NCI-H510A treated with DMSO at 0.1 percent for 48 hours (cell line): ENCODE measurements around the gene MAT2A.
A peak's percentile ranks its signal among the peaks of the same experiment; 100 is the strongest.
"Not testable (repeated sequence)": the region's sequence is repeated elsewhere in the genome, so short reads cannot be mapped to it uniquely, and the experiment has no call there.

ENCODE experiments used
- DNase-seq: peaks from one replicate; lab custom pipeline; 2025; lab: John Stamatoyannopoulos, UW

MAT2A gene

DNA sequence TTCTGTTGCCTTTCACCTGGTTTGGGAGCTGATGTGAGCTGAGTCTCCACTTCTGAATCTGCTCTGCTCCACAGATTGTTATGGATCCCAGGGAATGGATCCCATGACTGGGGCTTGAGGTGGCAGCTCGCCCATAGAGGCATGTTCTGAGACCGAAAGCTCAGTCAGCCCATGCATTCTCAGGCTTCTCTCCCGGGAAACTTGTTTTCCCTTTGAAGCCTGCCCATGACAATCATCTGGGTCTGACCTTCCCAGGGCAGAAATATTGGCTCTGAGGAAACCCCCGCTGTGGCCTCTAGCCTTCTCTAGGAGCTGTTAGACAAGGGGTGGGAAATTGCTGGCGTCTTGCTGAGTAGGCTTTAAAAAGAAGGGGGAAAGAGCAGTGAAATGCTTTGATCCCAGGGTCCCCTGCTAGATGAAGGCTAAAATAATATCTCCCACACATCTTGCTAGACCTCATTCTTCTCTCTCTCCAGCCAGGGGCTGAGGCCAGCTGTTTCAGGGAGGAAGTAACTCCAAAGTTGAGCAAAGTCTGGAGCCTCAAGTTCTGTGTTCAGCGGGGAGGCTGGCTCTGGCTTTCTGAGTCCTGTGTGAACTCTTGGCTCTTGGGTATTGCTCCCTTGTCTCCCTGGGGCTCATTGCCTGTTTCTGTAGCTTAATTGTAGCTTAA lies 40.4 kb downstream of the MAT2A start:
- DNase-seq, result no peak

DNA sequence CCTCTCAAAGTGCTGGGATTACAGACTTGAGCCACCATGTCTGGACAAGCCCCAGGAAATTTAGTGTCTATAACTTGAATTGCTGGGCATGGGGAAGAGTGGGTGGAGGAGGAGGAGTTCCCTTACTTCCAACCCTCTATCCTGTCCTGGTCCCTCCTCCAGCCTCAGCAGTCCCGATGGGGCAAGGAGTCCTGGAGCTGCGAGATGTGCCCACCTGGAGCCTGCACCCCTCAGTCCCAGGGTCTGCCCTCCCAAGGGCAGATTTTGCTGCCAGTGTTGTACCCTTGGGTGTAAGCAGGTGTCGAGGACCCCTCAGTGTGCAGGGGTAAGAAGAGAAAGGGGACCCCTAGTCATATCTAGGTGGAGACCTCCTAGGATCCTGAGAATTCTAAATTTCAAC lies 41.2 kb downstream of the MAT2A start:
- DNase-seq, result no peak

DNA sequence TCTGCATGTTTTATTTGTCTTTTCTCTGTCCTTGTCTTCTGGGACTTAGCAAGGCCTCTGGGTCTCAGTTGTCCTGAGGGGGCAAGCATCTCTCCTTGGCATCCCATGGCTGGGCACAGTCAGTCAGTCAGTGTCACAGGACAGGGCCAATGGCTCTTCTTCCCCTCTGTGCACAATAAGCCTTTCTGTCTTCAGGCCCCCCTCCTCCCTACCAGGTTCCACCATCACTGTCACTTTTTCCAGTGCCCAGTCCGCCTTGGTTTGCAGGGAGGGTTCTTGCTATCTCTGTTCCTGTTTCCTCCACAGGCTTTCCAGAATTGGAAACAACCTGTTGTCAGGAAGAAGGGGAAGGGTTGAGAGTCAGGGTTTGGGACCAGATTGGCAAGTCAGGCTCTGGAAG lies 43.5 kb downstream of the MAT2A start:
- DNase-seq, result no peak

DNA sequence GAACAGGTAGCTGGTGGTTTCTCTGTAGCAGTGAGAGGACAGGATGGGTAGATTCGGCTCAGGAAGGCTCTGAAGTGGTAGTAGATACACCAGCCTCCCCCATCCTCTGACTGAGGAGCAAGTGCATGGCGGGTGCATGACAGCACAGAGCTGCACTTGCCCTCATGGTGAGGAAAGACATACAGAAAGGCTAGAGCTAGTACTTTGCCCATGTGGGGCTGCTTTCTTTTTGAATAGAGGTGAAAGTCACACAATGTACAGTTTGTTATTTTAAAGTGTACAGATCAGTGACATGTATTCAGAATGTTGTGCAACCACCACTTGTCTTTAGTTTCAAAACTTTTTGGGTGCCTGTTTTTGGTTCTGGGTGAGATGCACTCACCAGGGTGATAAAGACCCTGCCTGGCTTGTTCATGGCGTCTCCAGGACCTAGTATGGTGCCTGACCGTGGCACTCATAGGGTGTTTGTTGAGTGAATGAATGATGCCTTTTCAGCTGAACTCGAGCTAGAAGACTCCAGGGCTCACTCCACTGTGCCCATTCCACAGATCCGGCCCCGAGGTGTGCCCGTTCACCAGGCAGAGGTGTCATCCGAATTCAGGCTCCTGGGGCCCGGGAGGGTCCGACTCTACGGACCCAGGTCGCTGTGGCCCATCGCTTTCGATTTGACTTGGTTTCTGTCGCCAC lies 44.8 kb downstream of the MAT2A start:
- no peak for DNase-seq

DNA sequence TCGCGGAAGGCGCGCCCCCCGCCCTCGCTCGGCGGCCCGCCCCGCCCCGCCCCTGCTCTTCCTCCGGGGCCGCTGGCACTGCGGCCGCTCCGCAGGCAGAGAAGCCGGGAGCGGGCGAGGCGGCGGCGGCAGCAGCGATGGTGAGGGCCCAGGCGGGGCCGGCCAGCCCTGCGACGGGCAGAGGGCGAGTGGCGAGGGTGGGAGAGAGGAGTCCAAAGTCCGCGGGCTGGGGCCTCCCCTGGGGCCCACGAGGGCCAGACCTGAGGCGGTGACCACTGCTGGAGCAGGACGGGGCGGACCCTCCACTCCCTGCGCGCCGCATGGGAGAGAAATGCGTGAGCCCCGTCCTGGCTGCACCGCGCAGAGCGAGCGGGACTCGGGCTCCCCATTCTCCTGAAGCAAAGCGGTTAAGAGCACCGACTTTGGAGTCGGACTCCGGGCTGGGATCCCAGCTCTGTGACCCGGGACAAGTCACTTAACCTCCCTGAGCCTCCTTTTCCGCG lies 45.4 kb downstream of the MAT2A start, which contains the start of gene VAMP5:
VAMP5 (plus strand) TSS at position 78 of the 503 bp plus-strand sequence; CDS start at position 138, 60 bp downstream.
- DNase-seq, result no peak

DNA sequence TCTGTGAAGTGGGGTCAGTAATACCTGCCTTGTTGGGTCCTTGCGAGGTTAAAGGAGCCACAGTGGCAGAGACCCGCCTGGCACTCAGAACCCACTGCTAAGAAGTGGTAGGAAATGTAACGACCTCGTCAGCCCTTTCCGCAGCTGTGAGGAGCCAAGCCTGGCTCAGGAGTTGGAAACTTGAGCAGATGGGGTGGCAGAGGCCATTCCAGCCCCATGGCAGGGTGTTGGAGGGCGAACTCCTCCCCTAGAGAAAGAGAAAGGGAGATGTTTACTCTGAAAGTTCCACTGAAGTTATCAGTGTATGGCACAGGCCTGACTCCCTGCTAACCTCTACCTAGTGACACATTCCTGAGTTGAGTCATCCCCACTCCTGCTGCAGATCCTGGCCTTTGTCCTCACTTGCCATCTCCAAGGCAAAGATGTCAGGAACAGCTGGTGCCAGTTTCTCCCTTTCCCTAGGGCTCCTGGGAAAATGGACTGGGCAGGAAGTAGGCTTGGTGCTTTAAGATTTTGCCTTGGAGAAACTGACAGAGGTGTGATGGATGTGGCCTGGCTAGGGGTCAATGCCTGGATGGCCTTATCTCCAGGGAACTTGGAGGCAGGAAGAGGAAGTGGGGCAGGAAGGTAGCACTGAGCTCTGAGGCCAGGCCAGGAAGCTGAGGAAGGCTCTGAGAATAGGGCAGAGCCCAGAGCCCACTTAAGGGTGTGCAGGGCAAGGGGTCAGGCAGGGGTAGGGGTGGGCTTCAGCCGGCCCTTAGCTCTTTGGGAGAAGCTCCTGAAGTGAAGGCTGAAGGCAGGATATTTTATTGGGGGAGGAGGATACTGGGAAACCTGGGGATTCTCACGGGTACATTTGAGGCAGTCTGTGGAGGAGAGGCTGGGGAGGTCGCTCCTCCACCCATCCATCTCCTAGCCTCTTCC lies 46.2 kb downstream of the MAT2A start:
- DNase-seq, result no peak

DNA sequence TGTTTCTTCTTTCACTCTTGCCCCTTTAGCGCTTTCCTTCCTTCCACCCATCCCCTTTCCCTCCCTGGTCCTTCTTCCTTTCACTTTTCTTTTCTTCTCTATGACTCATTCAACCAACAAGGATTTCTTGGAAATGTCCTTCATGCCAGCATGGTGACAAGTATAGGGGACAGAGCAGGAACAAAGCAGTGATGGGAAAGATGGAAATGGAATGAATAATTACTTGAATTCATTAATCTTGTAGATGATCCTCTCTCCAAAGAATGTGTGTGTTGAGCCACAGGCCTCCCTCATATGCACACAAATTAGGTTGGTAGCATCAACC lies 46.8 kb downstream of the MAT2A start:
- no peak for DNase-seq

DNA sequence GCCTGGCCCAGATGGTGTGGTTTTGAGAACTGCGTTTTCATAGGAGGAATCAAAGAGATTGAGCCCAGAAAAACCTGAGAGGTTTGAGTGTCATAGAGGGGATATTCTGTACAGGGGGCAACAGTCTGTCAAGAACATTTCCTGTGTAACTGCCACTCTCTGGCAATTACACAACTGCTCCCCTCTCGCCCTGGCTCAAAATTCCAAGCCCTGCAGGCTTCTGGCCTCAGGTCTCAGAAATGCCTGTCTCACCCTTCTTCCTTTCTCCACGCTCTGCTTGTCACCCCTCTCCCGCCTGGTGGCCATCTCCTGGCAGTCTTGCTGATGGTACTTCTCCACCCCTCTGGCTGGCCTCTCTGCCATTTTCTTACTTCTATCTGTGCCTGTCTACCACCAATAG lies 49.3 kb downstream of the MAT2A start:
- no peak for DNase-seq

DNA sequence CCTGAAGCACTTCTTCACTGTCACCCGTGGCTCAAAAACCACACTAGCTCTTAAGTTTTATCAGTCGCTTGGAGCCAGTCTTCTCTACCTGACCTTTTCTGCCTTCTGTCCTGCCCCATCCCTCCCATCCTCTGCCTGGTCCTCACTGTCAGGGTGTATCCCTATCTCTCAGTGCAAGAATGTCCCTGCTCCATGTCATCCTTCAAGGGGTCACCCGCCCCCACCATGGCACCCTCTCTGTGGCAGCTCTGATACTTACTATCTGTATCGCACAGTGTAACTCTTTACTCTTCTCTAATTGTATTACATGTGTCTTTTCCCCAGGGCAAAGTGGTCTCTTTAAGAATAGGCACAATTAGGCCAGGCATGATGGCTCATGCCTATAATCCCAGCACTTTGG lies 49.7 kb downstream of the MAT2A start:
- DNase-seq, result no peak

DNA sequence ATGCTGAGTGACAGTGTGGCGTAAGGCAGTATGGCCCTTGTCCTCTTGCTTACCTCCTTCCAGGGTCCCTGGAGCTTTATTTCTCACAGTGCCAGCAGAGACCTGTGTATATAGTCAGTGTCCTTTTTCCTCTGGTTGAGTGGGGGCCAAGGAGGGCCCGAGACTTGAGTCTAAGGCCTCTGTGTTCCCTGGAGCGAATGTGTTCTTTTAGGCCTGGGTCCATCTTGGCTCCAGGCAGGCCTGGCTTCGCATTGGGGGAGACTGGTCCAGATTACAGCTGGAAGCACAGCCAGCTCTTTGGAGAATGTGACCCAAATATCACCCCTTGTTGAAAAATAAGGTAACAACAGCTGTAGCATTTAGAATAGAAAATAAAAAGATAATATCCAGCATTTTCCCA lies 50.2 kb downstream of the MAT2A start:
- no peak for DNase-seq

DNA sequence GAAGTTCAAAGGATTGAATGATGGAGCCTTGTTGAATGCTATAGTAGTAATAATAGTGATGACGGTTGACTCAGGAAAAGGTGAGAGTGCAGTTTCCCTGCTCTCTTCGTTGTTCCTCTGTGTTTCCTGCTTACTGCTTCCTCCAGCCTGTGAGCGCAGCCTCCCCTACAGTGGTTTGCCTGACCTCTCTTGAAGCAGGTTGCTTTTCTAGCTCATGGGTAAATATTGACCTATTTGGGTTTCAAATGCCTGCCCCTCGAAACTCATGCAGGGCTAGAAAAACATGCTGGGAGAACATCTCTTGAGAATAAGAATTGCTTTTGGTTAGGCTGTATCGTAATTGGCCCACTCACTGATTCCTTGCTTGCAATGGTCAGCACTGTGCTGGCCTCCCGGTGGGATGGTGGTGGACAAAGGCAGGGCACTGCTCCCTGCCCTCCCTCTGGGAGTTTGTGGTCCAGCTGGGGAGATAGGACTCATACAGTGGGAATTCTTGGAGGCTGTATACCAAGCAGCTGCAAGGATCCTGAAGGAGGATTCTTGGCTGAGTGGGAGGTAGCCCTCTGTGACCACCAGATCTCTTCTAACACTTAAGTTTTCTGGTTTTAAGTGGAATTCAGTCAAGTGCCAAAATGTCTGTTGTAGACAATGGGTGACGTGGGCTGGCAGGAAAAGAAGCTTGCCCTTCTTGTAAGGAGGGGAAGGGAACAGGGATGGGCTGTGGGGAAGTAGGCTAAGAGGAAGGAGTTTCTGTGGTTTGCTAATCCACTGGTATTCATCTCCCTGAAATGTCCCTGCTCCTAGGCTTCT lies 51.2 kb downstream of the MAT2A start:
- peak; percentile 67 for DNase-seq

DNA sequence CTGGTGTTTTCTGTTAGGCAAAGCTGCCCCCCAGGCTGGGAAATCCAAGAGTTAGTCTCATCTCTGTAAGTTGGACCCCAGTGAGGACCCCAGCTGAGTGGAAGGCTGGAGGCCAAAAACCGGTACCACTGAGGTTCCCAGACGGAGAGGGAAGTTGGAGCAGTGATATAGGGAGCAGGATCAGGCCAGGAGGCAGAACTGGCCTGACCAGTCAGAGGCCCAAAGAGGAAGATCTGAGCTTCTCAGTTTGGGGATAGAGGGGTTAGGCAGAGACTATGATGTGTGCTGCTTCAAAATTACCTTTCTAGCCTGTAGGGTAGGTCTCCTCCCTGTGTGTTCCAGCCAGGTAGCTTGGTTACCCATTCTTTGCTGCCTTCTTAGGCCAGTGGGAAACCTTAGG lies 52.0 kb downstream of the MAT2A start:
- no peak for DNase-seq

DNA sequence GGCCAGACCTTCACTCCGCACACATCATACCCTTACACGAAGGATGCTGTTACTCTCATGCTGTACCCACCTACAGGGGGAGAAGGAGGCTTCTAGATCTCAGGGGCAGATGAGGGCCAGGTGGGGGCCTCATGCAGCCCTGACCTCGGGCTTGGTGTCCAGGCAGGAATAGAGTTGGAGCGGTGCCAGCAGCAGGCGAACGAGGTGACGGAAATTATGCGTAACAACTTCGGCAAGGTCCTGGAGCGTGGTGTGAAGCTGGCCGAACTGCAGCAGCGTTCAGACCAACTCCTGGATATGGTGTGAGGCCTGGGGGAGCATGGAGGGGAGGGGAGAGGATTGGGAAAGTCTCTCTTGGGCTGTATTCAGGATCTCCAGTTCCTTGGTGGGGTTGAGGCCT lies 52.6 kb downstream of the MAT2A start:
- no peak for DNase-seq

DNA sequence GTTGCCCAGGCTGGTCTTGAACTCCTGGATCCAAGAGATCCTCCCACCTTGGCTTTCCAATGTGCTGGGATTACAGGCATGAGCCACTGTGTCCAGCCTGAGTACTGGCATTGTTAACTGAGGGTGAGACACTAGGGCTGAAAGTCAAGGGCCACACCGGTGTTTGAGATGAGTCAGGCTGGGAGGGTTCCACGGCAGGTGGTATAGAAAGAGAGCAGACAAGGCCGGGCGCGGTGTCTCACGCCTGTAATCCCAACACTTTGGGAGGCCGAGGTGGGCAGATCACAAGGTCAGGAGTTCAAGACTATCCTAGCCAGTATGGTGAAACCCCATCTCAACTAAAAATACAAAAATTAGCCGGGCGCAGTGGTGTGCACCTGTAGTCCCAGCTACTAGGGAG lies 53.3 kb downstream of the MAT2A start:
- DNase-seq, result not testable (repeated sequence)

DNA sequence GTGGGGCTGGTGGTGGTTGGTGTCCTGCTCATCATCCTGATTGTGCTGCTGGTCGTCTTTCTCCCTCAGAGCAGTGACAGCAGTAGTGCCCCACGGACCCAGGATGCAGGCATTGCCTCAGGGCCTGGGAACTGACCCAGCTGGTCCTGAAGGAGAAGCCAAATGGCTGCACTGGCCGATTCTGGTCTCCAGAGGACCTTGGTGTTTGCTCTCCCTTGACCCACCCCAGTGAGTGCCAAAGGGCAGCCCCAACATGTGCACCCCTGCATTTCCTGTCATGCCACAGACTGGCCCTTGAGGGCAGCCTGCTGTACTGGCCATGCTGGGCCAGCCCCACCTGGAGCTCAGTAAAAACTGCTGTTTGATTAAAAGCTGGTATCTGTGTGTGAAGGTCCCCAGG lies 54.1 kb downstream of the MAT2A start:
- no peak for DNase-seq
